HG02970 (cell line): ENCODE results near the gene TIMM21.

Source experiments
- ATAC-seq: cut with Tn5 transposase; IDR thresholded peaks from one replicate; pipeline ENCODE4 v1.9.1; 2021; ENCODE audit warnings: mild to moderate bottlenecking, moderate library complexity, moderate number of reproducible peaks; ENCODE audit not compliant: unreplicated experiment, low FRiP score

TIMM21 gene

GRCh38 chr18:74142252-74142651, 6.1 kb upstream of the TIMM21 start:
- no peak for ATAC-seq

- no peak for ATAC-seq
Observed at GRCh38 chr18:74146756-74147155, 1.6 kb upstream of the TIMM21 start.

- no peak for ATAC-seq
Observed at GRCh38 chr18:74147491-74147778, 888 bp upstream of the TIMM21 start.

- ATAC-seq = no peak
Observed at GRCh38 chr18:74148543-74149070, 284 bp downstream of the TIMM21 start.

- no peak for ATAC-seq
Observed at GRCh38 chr18:74149878-74150277, 1.6 kb downstream of the TIMM21 start.

DNA sequence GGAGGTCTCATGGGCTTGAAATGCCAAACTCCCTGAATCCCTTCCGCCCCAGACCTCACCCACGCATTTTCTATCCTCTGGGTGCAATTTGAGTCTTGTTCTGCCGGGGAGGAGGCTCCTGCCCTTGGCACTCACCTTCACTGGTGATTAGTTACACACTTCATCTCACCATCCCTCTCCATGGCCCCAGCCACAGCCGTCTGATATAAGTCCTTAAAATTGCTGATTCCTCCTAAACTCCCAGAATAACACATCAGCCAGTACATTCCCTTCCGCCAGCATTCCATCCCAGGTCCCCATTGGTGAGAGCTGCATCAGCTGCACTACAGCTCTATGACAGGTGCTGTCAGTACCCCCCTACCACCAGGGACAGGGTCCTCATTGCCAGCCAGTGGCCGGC, 3.9 kb downstream of the TIMM21 start:
- ATAC-seq = no peak

GRCh38 chr18:74152857-74153256, 4.5 kb downstream of the TIMM21 start:
- no peak for ATAC-seq

DNA sequence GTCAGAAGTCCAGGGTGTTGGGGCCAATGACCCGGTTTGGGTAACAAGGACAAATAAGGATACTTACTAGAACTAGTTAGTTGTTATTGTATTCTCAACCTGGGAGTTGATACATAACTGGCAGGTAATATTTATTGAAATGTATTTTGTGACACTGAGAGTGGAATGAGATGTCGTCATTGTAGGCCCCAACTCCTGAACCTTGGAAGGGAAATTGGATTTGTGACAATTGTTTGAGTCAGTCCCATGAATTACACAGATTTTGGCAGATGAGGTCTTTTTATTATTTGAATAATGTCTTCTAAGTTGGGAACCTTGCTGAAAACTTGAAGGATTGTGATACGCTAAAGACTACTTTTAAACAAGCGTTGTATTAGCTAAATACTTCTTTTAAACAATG, 5.1 kb downstream of the TIMM21 start:
- ATAC-seq = no peak

DNA sequence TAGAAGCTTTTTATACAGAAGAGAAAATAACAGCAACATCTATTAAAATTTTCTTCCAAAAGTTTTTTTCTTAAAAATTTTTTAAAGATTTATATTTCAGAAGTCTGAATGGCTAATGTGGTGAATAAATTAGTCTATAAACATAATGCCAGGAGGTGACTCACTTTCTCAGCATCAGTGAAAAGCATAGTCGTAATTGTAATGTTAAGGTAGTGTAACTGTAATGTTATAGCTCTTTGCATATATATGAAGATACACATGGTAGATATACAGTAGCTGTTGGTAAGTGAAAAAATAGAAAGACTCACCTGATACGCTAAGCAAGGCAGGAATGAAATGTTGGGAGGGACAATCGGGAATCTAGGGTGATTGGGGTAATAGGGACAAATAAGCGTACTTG, 5.5 kb downstream of the TIMM21 start:
- ATAC-seq = no peak

GRCh38 chr18:74154716-74155115, 6.4 kb downstream of the TIMM21 start:
- no peak for ATAC-seq

- ATAC-seq = no peak
Observed at GRCh38 chr18:74155276-74155675, 7.0 kb downstream of the TIMM21 start.

- no peak for ATAC-seq
Observed at GRCh38 chr18:74163019-74163660, 14.8 kb downstream of the TIMM21 start.

DNA sequence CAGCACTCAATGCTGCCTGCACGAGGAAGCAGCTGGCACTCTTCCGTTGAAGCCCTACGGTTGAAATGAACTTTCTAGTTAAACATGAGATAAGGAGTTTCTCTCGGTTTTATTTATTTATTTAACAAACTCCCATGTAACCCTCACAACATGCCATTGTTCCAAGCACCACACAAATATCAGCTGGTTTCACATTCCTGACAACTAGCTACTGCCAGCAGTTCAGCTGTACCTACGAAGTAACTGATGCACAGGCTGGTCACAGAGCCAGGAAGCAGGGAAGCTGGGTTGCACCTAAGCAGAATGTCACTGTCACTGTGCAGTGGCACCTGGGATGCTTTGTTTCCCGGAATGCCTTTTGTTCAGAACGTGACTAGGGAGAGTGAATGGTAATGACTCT, 18.1 kb downstream of the TIMM21 start:
- ATAC-seq = no peak

DNA sequence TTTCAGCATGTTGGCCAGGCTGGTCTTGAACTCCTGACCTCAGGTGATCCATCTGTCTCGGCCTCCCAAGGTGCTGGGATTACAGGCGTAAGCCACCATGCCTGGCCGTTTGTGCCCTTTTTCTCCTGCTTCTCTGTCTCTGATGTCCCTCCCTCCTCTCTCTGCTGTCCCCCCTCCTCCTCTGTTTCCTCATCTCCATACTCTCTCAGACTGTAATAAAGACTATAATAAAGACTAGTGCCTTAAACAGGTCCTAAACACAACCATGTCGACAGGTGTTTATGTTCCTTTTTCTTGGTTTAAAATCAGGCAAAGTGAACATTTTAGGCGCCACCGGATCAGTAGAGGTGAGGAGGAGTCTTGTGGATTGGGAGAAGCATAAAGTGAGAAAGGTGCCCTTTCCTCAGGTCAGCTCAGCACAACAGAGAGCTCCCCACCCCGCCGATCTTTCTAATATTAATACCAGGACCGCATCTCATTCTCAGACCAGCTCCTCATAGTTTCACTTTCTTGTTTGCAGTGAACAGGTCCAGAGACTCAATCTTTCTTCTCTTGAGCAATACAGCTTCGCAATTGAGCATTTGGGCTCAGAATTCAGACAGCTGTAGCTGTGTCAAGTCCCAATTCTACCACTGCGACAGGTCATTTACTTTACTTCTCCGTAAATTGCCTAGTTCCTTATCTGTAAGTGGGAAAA, 23.7 kb downstream of the TIMM21 start:
- peak; percentile 80 for ATAC-seq

GRCh38 chr18:74172697-74173433, 24.5 kb downstream of the TIMM21 start:
- ATAC-seq = no peak

- no peak for ATAC-seq
Observed at GRCh38 chr18:74173434-74173750, 25.1 kb downstream of the TIMM21 start.

GRCh38 chr18:74175658-74176057, 27.3 kb downstream of the TIMM21 start:
- ATAC-seq = no peak

DNA sequence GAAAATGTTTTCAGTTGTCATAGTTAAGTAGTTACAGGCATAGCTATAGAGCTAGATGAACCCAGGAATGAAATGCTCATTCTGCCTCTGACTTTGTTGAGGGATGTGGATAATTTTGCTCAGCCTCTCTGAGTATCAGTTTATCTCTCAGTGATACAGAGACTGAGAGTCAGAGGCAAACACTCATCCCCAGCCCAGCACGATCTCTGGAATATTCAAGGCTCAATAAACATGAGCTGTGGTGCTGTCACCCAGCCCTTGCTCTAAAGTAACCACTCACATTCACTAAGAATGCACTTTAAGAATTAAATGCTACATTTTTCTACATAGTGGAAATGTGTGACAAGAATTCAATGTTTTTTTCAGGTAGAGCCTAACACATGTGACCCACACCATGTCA, 30.6 kb downstream of the TIMM21 start:
- ATAC-seq = no peak

DNA sequence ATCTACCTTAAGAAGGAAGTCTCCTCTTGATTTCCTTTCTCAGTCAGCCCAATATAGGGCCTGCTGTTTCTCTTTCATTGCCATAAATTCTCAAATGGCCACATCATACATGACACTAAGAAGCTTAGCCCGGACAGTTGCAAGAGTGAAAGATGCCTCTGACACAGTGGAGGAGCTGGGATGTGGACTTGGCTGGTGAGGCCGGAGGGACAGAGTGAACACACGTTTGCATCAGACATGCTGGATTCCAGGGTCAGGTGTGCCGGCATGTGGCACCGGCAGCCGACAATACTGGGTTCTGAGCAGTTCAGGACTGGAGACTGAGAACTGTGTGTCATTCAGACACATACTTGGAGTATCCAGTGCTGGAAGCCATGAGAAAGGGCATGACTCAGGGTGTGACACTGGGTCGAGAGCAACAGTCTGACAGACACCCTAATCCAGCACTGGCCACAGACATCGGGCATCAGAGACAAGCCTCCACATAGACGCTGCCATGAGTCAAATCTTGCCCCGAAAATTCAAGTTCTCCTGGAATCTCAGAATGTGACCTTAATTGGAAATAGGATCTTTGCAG, 31.4 kb downstream of the TIMM21 start:
- ATAC-seq = no peak

DNA sequence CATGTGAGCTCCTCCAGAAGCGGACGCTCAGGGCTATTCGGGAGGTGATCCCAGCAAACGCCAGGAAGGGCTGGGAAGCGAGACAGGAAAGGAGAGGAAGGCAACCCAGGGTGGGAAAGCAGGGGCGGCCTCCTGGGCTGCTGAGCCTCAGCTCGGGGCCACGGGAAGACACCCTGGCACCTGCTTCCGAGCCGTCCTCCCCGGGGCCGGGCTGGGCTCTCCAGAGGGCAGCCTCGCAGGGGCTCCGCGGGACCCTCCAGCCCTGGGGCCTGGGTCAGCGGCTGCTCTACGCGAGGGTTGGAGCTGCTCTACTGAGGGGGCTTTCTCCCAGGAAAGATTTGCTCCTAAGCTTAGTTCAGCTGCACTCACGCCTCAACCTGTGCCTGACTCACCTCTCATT, 34.0 kb downstream of the TIMM21 start:
- ATAC-seq = no peak

DNA sequence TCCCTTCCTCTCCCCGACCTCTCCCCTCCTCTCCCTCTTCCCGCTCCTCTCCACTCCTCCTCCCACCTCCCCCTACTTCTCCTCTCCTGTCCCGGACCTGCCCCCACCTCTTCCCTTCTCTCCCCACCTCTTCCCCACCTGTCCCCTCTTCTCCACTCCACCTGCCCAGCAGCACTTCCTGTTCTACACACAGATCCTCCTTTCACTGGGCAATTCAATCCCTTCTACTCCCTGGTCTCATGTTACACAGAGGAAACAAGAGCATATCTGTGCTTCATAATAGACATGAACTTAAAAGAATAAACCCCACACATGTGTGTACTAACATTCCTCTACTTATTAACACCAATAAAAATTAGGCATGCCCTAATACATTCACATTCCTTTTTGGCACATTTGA, 34.8 kb downstream of the TIMM21 start:
- ATAC-seq = no peak
